HG02981 (cell line): ENCODE results near the gene ZGPAT.

Source experiments
- ATAC-seq: cut with Tn5 transposase; IDR thresholded peaks from one replicate; pipeline ENCODE4 v1.9.1; 2021; ENCODE audit warnings: mild to moderate bottlenecking, moderate library complexity; ENCODE audit not compliant: unreplicated experiment

The ZGPAT gene

DNA sequence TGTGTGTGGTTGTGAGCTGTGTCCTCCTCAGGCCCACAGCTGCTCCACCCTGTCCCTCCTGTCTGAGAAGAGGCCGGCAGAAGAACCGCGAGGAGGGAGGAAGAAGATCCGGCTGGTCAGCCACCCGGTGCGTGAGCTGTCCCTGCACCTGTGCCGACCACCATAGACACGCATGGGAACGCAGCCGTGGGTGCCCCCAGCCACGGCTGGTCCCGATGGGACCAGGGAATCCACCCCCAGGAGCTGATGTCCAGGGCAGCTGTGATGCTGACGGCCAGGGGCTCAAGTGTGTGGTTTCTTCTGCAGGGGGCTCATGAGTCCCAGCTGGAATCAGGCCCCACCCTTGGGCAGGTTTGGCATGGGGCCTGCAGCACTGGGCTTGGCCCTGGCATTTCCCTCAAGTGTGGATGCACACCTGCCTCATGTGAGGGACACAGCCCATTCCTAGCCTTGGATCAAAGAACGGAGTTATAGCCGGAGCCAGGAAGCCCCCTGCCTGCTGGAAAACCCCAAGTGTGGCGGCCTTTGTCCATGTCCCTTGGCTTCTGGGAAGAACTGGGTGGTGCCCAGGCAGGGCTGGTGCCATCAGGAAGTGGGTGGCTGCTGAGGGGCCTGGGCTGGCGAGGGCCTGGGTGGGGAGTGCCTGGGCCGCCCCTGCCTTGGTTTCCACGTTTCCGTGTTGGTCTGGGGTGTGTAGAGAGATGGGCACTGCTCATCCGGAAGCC, 16.0 kb upstream of the ZGPAT start:
- ATAC-seq = no peak

DNA sequence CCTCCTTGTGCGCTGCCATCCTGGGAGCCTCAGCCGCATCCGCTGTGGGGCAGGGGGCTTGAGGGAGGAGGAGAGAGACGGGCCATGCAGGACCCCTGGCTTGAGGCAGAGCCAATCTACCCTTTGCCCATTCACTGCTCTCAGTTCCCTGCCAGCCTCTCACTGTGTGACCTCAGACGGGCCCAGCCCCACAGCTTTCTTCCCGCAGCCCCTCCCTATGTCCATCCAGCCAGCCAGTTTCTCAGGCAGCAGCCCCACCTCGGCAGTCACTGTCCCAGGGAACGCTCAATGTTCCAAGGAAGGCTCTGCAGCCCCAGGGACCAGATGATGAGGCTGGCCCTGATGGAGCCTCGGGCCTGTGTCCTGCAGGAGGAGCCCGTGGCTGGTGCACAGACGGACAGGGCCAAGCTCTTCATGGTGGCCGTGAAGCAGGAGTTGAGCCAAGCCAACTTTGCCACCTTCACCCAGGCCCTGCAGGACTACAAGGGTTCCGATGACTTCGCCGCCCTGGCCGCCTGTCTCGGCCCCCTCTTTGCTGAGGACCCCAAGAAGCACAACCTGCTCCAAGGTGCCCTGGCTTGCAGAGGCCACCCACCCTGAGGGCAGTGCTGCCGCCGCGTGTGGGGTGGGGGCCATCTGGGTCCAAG, 15.3 kb upstream of the ZGPAT start:
- ATAC-seq = no peak

DNA sequence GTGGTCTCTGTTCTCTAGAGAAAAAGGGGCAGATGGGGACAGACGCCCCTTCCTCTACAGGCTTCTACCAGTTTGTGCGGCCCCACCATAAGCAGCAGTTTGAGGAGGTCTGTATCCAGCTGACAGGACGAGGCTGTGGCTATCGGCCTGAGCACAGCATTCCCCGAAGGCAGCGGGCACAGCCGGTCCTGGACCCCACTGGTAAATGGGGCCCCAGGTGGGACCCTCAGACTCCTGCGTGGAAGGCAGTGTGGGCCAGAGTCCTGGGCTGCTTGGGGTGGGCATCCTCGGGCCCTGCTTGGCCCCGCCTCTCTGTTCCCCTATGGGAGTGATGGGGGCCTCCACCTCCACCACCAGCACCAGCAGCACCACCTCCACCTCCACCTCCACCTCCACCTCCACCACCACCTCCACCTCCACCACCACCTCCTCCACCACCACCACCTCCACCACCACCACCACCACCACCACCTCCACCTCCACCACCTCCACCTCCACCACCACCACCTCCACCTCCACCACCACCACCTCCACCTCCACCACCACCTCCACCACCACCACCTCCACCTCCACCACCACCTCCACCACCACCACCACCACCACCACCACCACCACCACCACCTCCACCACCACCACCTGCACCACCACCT, 14.6 kb upstream of the ZGPAT start:
- no peak for ATAC-seq

DNA sequence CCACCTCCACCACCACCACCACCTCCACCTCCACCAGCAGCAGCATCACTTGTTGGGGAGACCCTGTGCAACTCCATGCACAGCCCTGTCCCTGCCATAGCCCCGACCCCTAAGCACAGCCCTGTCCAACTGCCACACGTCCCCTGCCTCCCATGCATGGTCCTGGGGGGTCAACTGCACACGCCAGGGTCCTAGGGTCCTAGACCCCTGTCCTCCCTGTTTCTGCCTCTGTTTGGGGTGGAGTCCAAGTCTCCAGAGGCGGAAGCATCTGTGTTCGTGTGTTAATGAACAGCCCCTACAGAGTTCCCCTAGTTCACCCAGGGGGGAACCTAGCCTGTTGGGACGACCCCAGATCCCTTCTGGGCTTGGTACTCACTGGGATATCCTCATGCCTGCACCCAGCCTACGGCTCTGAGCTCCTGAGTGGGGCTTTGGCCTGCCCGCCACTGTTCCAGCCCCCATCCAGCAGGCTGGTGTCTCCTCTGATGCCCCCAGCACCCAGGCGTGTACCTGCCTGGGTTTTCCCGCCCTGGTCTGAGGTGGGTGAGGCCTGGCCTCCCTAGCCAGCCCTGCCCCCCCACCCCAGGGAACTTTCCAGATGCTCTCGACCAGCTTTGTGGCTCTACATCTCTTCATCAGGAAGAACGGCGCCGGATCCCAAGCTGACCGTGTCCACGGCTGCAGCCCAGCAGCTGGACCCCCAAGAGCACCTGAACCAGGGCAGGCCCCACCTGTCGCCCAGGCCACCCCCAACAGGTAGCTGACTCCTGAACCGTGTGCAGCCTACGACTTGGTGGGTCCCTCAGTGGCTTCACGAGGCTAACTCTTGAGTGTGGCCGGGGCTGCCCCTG, 13.9 kb upstream of the ZGPAT start:
- no peak for ATAC-seq

DNA sequence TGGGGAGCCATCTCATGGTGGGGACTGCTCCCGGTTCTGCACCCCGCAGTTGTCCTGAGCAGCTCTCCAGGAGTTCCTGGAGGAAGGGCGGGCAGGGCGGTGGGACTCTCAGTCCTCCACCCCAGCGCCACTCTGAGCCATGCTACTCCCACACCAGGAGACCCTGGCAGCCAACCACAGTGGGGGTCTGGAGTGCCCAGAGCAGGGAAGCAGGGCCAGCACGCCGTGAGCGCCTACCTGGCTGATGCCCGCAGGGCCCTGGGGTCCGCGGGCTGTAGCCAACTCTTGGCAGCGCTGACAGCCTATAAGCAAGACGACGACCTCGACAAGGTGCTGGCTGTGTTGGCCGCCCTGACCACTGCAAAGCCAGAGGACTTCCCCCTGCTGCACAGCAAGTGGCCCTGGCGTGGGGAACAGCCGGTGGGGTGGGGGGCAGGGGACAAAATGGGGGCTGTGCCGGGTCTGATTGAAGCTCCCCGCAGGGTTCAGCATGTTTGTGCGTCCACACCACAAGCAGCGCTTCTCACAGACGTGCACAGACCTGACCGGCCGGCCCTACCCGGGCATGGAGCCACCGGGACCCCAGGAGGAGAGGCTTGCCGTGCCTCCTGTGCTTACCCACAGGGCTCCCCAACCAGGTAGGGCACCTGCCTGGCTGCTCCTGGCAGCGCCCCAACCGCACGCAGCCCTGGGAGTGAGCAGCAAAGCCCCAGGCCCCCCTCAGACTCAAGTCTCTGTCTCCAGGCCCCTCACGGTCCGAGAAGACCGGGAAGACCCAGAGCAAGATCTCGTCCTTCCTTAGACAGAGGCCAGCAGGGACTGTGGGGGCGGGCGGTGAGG, 13.0 kb upstream of the ZGPAT start:
- no peak for ATAC-seq

DNA sequence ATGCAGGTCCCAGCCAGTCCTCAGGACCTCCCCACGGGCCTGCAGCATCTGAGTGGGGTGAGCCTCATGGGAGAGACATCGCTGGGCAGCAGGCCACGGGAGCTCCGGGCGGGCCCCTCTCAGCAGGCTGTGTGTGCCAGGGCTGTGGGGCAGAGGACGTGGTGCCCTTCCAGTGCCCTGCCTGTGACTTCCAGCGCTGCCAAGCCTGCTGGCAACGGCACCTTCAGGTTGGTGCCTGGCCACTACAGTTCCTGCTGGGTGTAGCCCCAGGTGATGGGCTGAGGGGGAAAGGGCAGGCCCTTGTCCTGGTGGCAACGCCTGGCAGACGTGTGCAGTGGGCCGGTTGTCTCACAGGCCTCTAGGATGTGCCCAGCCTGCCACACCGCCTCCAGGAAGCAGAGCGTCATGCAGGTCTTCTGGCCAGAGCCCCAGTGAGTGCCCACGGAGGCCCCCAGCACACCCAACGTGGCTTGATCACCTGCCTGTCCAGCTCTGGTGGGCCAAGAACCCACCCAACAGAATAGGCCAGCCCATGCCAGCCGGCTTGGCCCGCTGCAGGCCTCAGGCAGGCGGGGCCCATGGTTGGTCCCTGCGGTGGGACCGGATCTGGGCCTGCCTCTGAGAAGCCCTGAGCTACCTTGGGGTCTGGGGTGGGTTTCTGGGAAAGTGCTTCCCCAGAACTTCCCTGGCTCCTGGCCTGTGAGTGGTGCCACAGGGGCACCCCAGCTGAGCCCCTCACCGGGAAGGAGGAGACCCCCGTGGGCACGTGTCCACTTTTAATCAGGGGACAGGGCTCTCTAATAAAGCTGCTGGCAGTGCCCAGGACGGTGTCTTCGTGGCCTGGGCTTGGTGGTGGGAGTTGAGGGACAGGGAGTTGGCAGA, 12.2 kb upstream of the ZGPAT start:
- no peak for ATAC-seq

- no peak for ATAC-seq
Observed at GRCh38 chr20:63696306-63696627, 11.6 kb upstream of the ZGPAT start.

DNA sequence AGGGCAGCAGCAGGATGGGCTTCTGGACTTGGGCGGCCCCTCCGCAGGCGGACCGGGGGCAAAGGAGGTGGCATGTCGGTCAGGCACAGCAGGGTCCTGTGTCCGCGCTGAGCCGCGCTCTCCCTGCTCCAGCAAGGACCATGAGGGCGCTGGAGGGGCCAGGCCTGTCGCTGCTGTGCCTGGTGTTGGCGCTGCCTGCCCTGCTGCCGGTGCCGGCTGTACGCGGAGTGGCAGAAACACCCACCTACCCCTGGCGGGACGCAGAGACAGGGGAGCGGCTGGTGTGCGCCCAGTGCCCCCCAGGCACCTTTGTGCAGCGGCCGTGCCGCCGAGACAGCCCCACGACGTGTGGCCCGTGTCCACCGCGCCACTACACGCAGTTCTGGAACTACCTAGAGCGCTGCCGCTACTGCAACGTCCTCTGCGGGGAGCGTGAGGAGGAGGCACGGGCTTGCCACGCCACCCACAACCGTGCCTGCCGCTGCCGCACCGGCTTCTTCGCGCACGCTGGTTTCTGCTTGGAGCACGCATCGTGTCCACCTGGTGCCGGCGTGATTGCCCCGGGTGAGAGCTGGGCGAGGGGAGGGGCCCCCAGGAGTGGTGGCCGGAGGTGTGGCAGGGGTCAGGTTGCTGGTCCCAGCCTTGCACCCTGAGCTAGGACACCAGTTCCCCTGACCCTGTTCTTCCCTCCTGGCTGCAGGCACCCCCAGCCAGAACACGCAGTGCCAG, 11.0 kb upstream of the ZGPAT start, which contains the start of gene TNFRSF6B:
Gene TNFRSF6B (plus strand): TSS at position 25 of the 729 bp plus-strand sequence. CDS start 116 bp downstream, at position 141.
- no peak for ATAC-seq

- ATAC-seq = no peak
Observed at GRCh38 chr20:63697357-63697867, 10.4 kb upstream of the ZGPAT start.

DNA sequence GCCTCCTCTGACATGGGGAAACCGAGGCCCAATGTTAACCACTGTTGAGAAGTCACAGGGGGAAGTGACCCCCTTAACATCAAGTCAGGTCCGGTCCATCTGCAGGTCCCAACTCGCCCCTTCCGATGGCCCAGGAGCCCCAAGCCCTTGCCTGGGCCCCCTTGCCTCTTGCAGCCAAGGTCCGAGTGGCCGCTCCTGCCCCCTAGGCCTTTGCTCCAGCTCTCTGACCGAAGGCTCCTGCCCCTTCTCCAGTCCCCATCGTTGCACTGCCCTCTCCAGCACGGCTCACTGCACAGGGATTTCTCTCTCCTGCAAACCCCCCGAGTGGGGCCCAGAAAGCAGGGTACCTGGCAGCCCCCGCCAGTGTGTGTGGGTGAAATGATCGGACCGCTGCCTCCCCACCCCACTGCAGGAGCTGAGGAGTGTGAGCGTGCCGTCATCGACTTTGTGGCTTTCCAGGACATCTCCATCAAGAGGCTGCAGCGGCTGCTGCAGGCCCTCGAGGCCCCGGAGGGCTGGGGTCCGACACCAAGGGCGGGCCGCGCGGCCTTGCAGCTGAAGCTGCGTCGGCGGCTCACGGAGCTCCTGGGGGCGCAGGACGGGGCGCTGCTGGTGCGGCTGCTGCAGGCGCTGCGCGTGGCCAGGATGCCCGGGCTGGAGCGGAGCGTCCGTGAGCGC, 9.8 kb upstream of the ZGPAT start:
- no peak for ATAC-seq

GRCh38 chr20:63698739-63699465, 8.9 kb upstream of the ZGPAT start:
- no peak for ATAC-seq

DNA sequence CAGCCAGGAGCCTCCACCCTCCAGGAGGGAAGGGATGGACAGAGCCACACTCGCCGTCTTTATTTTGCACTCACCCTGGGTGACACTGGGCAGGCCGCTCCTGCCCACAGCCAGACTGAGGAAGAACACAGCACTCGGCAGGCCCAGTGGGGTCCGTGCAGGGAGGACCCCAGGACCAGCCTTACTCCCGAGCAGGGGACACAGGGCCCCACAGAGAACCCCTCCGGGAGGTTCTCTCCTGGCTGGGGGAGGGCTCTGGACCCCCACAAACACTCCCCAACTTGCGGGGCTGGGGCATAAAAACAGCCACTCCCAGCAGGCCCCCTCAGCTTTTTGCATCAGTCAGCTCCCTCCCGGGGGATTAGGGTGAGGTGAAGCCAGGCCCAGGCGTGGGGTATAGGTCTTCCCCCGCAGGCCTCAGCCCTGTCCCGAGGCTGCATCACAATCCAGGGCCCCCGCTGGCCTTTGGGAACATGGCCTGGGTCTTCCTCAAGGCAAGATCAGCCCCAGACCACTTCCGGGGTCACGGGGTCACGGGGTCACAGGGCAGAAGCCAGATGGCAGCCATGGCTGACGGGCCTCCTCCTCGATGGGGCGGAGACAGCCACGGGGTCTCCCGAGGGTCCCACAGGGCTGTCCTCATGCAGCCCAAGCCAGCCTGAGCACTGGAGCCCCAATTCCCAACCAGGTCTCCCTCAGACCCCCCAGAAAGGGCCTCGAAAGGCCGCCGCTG, 8.2 kb upstream of the ZGPAT start:
- ATAC-seq = no peak

- ATAC-seq = no peak
Observed at GRCh38 chr20:63700199-63701050, 7.4 kb upstream of the ZGPAT start.

- ATAC-seq = no peak
Observed at GRCh38 chr20:63701051-63701328, 6.8 kb upstream of the ZGPAT start.

DNA sequence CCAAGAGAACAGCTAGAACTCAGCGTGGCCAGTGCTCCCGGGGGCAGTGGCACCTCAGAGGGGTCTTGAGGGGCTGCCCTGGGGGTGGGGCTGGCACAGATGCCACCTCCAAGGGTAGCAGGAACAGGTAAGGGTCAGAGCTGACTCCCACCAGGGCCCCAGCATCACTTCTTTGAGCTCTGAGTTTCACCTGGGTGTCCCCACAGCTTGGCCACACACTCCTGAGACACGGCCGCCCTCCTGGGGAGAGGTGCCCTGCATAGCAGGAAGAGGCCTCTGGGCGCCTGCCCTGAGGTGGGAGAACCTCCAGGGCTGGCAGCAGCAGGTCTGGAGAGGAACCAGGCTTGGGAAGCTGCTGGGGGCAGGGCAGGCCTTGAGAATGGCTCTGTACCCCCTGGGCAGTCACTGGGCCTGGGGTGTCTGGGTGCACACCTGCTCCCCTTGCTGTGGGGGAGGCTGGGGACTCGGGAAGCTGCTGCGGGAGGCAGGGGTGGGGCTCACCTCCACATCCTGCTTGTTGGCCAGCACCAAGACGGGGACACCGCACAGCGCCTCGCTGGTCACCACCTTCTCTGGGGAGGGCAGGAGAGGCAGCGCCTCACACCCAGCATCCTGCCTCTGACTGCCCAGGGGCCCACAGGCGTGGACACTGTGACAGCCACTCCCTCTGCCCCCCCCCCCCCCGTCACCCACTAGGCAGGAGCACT, 6.4 kb upstream of the ZGPAT start:
- no peak for ATAC-seq
